H1 (cell line): ENCODE results near the gene AGPAT3. TPM values are rescaled to one million over a fixed set of nuclear protein-coding genes. Genes with fewer than 3 reads are reported as not detected.
A peak's percentile ranks its signal among the peaks of the same experiment; 100 is the strongest.

Experiments
- CTCF ChIA-PET: fragments of 300-600 bp; sonication (Branson Sonifier 250); formaldehyde crosslinking; loops from one replicate; lab custom pipeline; 2021; ENCODE audit not compliant: partially characterized antibody; lab: Charles Lee
- POLR2A ChIA-PET: fragments of 300-600 bp; sonication (Branson Sonifier 250); formaldehyde crosslinking; loops from one replicate; lab custom pipeline; 2021; ENCODE audit warnings: inconsistent platforms; ENCODE audit not compliant: partially characterized antibody; lab: Charles Lee
- DNase-seq, 2 experiments: peaks; one replicate each; pipeline versions ENCODE4 v3.0.0 to v3.0.0-alpha.2; 2010 to 2022; ENCODE audit warnings: low spot score in 2 of 2, low read depth in 1 of 2, mixed read lengths in 1 of 2
- FAIRE-seq: peaks from 2 replicates; lab custom pipeline; 2011; peaks lifted over from hg19 to GRCh38; lab: Jason Lieb, UNC
- H2AFZ ChIP-seq: 2 replicates; pipeline ENCODE4 v1.8.1; 2012; ENCODE audit warnings: low read length, inconsistent platforms
- H2AK5ac ChIP-seq: 2 replicates; pipeline ENCODE4 v1.6.1; 2013; ENCODE audit warnings: low read depth, low read length
- H2BK120ac ChIP-seq: replicated peaks from 2 replicates; pipeline ENCODE3; 2013; ENCODE audit warnings: low read depth, low read length, inconsistent platforms
- H2BK12ac ChIP-seq: 2 replicates; pipeline ENCODE4 v1.6.1; 2013; ENCODE audit warnings: low read depth, low read length
- H2BK15ac ChIP-seq: 2 replicates; pipeline ENCODE4 v1.6.1; 2013; ENCODE audit warnings: low read length
- H2BK20ac ChIP-seq: 2 replicates; pipeline ENCODE4 v1.6.1; 2013; ENCODE audit warnings: low read length
- H2BK5ac ChIP-seq: 2 replicates; pipeline ENCODE4 v1.6.1; 2013; ENCODE audit warnings: low read depth, low read length
- H3K14ac ChIP-seq: 2 replicates; pipeline ENCODE4 v1.6.1; 2013; ENCODE audit warnings: inconsistent platforms; ENCODE audit not compliant: insufficient read length
- H3K18ac ChIP-seq: 2 replicates; pipeline ENCODE4 v1.6.1; 2013; ENCODE audit warnings: low read length; ENCODE audit errors: extremely low read depth
- H3K23ac ChIP-seq: 2 replicates; pipeline ENCODE4 v1.6.1; 2013; ENCODE audit warnings: inconsistent platforms; ENCODE audit not compliant: insufficient read length
- H3K23me2 ChIP-seq: 2 replicates; pipeline ENCODE4 v1.6.1; 2013; ENCODE audit warnings: low read depth, low read length
- H3K27ac ChIP-seq: 2 replicates; pipeline ENCODE4 v1.6.1; 2011; ENCODE audit warnings: low read depth, low read length, inconsistent platforms
- H3K27me3 ChIP-seq, 4 experiments: replicated peaks in 1 of 4; 1 replicate in 1 of 4; 2 replicates in 3 of 4; pipeline versions ENCODE4 v1.6.1 to v1.8.1; 2011 to 2013; ENCODE audit warnings: low read length in 3 of 4, mild to moderate bottlenecking in 3 of 4, inconsistent platforms in 2 of 4, mixed read lengths in 2 of 4, moderate library complexity in 1 of 4; ENCODE audit not compliant: control insufficient read depth in 3 of 4, insufficient read depth in 3 of 4; ENCODE audit errors: extremely low read depth in 1 of 4
- H3K36me3 ChIP-seq, 4 experiments: 2 replicates each; pipeline versions ENCODE4 v1.6.1 to v1.8.1; 2011 to 2013; ENCODE audit warnings: mild to moderate bottlenecking in 4 of 4, low read length in 3 of 4, moderate library complexity in 2 of 4, control low read depth in 1 of 4, inconsistent platforms in 1 of 4; ENCODE audit not compliant: insufficient read depth in 4 of 4, control insufficient read depth in 2 of 4
- H3K4ac ChIP-seq: replicated peaks from 2 replicates; pipeline ENCODE3; 2013; ENCODE audit warnings: low read length, low read depth, mixed read lengths, inconsistent platforms; ENCODE audit not compliant: insufficient read length
- H3K4me1 ChIP-seq, 4 experiments: replicated peaks in 1 of 4; 1 replicate in 1 of 4; 2 replicates in 3 of 4; pipeline versions ENCODE4 v1.6.1 to v1.8.1; 2011 to 2013; ENCODE audit warnings: low read length in 3 of 4, inconsistent platforms in 2 of 4, mixed read lengths in 1 of 4; ENCODE audit not compliant: insufficient read depth in 4 of 4, control insufficient read depth in 3 of 4
- H3K4me2 ChIP-seq, 2 experiments: 2 replicates each; pipeline versions ENCODE4 v1.6.1 to v1.8.1; 2011 to 2013; ENCODE audit warnings: low read depth in 2 of 2, low read length in 2 of 2, control low read depth in 1 of 2, inconsistent platforms in 1 of 2, mild to moderate bottlenecking in 1 of 2; ENCODE audit not compliant: insufficient read depth in 1 of 2
- H3K4me3 ChIP-seq, 4 experiments: fragments of 200-600, 300-600 bp in 1 of 4; sonication (generic), shearing (Covaris generic), sonication (Bioruptor Twin) in 1 of 4; 2 replicates each; pipeline versions ENCODE4 v1.5.1 to v1.8.1; 2011 to 2016; ENCODE audit warnings: low read length in 4 of 4, low read depth in 3 of 4, control low read depth in 2 of 4, inconsistent platforms in 2 of 4, mild to moderate bottlenecking in 2 of 4, mixed read lengths in 1 of 4, moderate library complexity in 1 of 4; ENCODE audit not compliant: insufficient read depth in 2 of 4; ENCODE audit errors: extremely low read depth in 1 of 4
- H3K56ac ChIP-seq: replicated peaks from 2 replicates; pipeline ENCODE3; 2013; ENCODE audit warnings: low read depth, mild to moderate bottlenecking, mixed read lengths, low read length, inconsistent platforms; ENCODE audit not compliant: insufficient read length
- H3K79me1 ChIP-seq: 2 replicates; pipeline ENCODE4 v1.6.1; 2013; ENCODE audit warnings: low read depth, low read length, control low read depth
- H3K79me2 ChIP-seq, 2 experiments: 2 replicates each; pipeline versions ENCODE4 v1.6.1 to v1.8.1; 2012 to 2013; ENCODE audit warnings: low read length in 2 of 2, mild to moderate bottlenecking in 2 of 2, inconsistent platforms in 1 of 2; ENCODE audit not compliant: insufficient read depth in 2 of 2, control insufficient read depth in 1 of 2
- H3K9ac ChIP-seq, 4 experiments: replicated peaks in 1 of 4; 1 replicate in 1 of 4; 2 replicates in 3 of 4; pipeline versions ENCODE4 v1.6.1 to v1.8.1; 2011 to 2013; ENCODE audit warnings: low read depth in 3 of 4, low read length in 3 of 4, control low read depth in 2 of 4, mild to moderate bottlenecking in 2 of 4, moderate library complexity in 2 of 4, inconsistent platforms in 1 of 4; ENCODE audit errors: extremely low read depth in 1 of 4
- H3K9me3 ChIP-seq, 2 experiments: 2 replicates each; pipeline versions ENCODE4 v1.6.1 to v1.8.1; 2012 to 2013; ENCODE audit warnings: mild to moderate bottlenecking in 2 of 2, moderate library complexity in 2 of 2, control low read depth in 1 of 2, inconsistent platforms in 1 of 2, low read depth in 1 of 2, low read length in 1 of 2, mixed read lengths in 1 of 2; ENCODE audit not compliant: insufficient read depth in 2 of 2
- H4K20me1 ChIP-seq, 2 experiments: replicated peaks in 1 of 2; 2 replicates each; pipeline versions ENCODE3 to v1.8.1; 2011 to 2013; ENCODE audit warnings: inconsistent platforms in 2 of 2, low read length in 2 of 2, mild to moderate bottlenecking in 1 of 2; ENCODE audit not compliant: insufficient read depth in 2 of 2, control insufficient read depth in 1 of 2
- H4K5ac ChIP-seq: 2 replicates; pipeline ENCODE4 v1.6.1; 2013; ENCODE audit warnings: low read length, low read depth, mixed read lengths, inconsistent platforms; ENCODE audit not compliant: insufficient read length
- H4K8ac ChIP-seq: 2 replicates; pipeline ENCODE4 v1.8.0; 2013; ENCODE audit warnings: mild to moderate bottlenecking, moderate library complexity, low read length, inconsistent platforms; ENCODE audit not compliant: insufficient read depth; ENCODE audit errors: extremely low read depth
- H4K91ac ChIP-seq: replicated peaks from 2 replicates; pipeline ENCODE3; 2013; ENCODE audit warnings: low read length, mixed read lengths, inconsistent platforms; ENCODE audit not compliant: insufficient read length
- BCL11A ChIP-seq, 2 experiments: IDR thresholded peaks; one replicate each; pipeline ENCODE4 v1.6.1; 2011; ENCODE audit warnings: low read depth in 2 of 2, low read length in 2 of 2, mild to moderate bottlenecking in 2 of 2
- CBX5 ChIP-seq: fragments of 300-800, 300-1000 bp; sonication (generic); IDR thresholded peaks from 2 replicates; pipeline ENCODE4 v1.7.1; 2016; ENCODE audit warnings: antibody characterized with exemption, low read length, low read depth
- CTBP2 ChIP-seq: IDR thresholded peaks from 2 replicates; pipeline ENCODE4 v1.7.0; 2011; ENCODE audit warnings: borderline replicate concordance, mild to moderate bottlenecking, moderate library complexity, mixed read lengths, low read length; ENCODE audit not compliant: insufficient read depth, insufficient read length
- EGR1 ChIP-seq: IDR thresholded peaks from 2 replicates; pipeline ENCODE4 v1.6.1; 2011; ENCODE audit warnings: low read depth, low read length, borderline replicate concordance
- EP300 ChIP-seq, 2 experiments: IDR thresholded peaks; 1 replicate in 1 of 2; 2 replicates in 1 of 2; pipeline ENCODE4 v1.6.1; 2011 to 2012; ENCODE audit warnings: low read depth in 2 of 2, low read length in 2 of 2, mild to moderate bottlenecking in 2 of 2, borderline replicate concordance in 1 of 2, inconsistent platforms in 1 of 2, moderate library complexity in 1 of 2
- HDAC2 ChIP-seq, 2 experiments: fragments of 300-600 bp in 1 of 2; sonication (generic) in 1 of 2; IDR thresholded peaks; 2 replicates each; pipeline ENCODE4 v1.6.1; 2011 to 2012; ENCODE audit warnings: low read depth in 2 of 2, low read length in 2 of 2, mild to moderate bottlenecking in 2 of 2, moderate library complexity in 2 of 2, borderline replicate concordance in 1 of 2, inconsistent platforms in 1 of 2
- KDM5A ChIP-seq: fragments of 200-600 bp; IDR thresholded peaks from 2 replicates; pipeline ENCODE4 v1.7.1; 2012; ENCODE audit warnings: mild to moderate bottlenecking, low read length, inconsistent platforms, mixed read lengths
- NRF1 ChIP-seq: IDR thresholded peaks from 2 replicates; pipeline ENCODE4 v1.6.1; 2011; ENCODE audit warnings: mild to moderate bottlenecking, low read depth, low read length, improper control_type of control experiment
- SIRT6 ChIP-seq: IDR thresholded peaks from one replicate; pipeline ENCODE4 v1.7.1; 2012; ENCODE audit warnings: low read length, inconsistent platforms
- SIX5 ChIP-seq: IDR thresholded peaks from 2 replicates; pipeline ENCODE4 v1.6.1; 2011; ENCODE audit warnings: mild to moderate bottlenecking, low read depth, low read length
- TAF7 ChIP-seq: optimal IDR thresholded peaks from 2 replicates; pipeline ENCODE3; 2011; ENCODE audit warnings: low read depth, mild to moderate bottlenecking, inconsistent platforms, low read length, moderate library complexity, borderline replicate concordance
- TEAD4 ChIP-seq: IDR thresholded peaks from 2 replicates; pipeline ENCODE4 v1.6.1; 2012; ENCODE audit warnings: low read depth, low read length, inconsistent platforms, mixed read lengths
- YY1 ChIP-seq: IDR thresholded peaks from 2 replicates; pipeline ENCODE4 v1.6.1; 2011; ENCODE audit warnings: low read depth, mild to moderate bottlenecking, low read length
- ZNF274 ChIP-seq: IDR thresholded peaks from 2 replicates; pipeline ENCODE4 v1.7.0; 2012; ENCODE audit warnings: low read length, borderline replicate concordance; ENCODE audit errors: extremely low read depth
- WGBS, 2 experiments: shearing (Covaris generic) in 1 of 2; methylation state at CpG; one replicate each; pipeline versions ENCODE4 v1.1.6 to v1.1.7; 2013 to 2015; ENCODE audit warnings: low lambda C conversion rate in 2 of 2, mixed read lengths in 2 of 2, inconsistent platforms in 1 of 2, low coverage in 1 of 2, missing lambda C conversion rate in 1 of 2; ENCODE audit not compliant: insufficient replicate concordance in 2 of 2, insufficient coverage in 1 of 2, insufficient read length in 1 of 2; ENCODE audit errors: extremely low coverage in 1 of 2, missing lambda C conversion rate in 1 of 2; 5-methylcytosine and 5-hydroxymethylcytosine counted together
- polyA plus RNA-seq, 7 experiments: library from polyadenylated mRNA; depleted of rRNA in 3 of 7; stranded (reverse) in 5 of 7; unstranded in 2 of 7; fragments of >200 nt in 5 of 7; fragments of 200-250 nt in 2 of 7; gene quantifications; 1 replicate in 5 of 7; 2 replicates in 1 of 7; 4 replicates in 1 of 7; pipeline versions ENCODE4 v1.2.1 to v1.2.3, GENCODE V29; 2011 to 2013; ENCODE audit warnings: missing spikeins in 2 of 7, mixed read lengths in 2 of 7
- total RNA-seq: library from RNA; stranded (reverse); fragmentation: NEBNext Ultra II Directional; extraction: Animal tissue kit (Norgen Biotek cat#: 25700); gene quantifications from 2 replicates; pipeline ENCODE4 v1.2.1, GENCODE V29; 2021

AGPAT3 gene
- total and polyA plus RNA-seq, 2 of the 8 experiments (the other 6 are each of a cell fraction or from before 2014, with no cell fraction given): 5.8 to 7.3 TPM

DNA sequence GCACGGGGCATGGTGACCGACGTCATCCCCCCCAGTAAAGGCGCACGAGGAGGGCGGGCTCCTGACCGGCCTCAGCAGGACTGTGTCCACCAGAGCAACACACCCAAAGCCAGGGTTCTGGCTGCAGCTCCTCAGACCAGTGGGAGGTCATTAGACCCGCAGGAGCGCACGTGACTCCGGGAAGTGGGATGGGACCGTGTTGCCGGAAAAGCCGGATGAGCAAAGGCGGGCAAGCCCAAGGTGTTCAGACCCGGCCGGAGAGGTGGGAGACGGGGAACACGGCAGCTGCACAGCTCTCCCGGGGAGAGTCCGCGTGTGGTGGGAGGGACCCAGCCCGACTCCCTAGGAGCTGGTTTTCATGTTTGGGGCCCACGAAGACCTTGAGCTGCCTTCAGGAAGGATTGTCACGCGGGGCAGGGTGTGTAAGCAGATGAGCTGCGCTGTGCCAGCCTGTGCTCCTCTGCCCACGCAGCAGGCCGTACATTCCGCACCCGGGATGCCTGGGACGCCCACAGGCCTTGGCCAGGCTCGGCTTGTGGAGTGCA, 126.5 kb downstream of the AGPAT3 start:
- no peaks in the 10 kb centered on the region for H3K27me3 ChIP-seq
- FAIRE-seq (no peak), DNase-seq (no peak)
- no peak overlapping the region for H3K4me2 ChIP-seq
- H3K79me1 ChIP-seq: no peaks in the 10 kb centered on the region
- no peak overlapping the region for H4K91ac ChIP-seq
- peaks cover 0 to 2% of the 10 kb centered on the region in 2 experiments for H4K20me1 ChIP-seq
- no peak overlapping the region for H2BK20ac ChIP-seq
- H3K4ac ChIP-seq: no peak overlapping the region
- H3K4me1 ChIP-seq: no peaks in the 10 kb centered on the region
- H2AK5ac ChIP-seq: no peak overlapping the region
- H2AFZ ChIP-seq: no peak overlapping the region
- H3K23ac ChIP-seq: no peak overlapping the region
- H3K4me3 ChIP-seq: no peak overlapping the region
- H3K9me3 ChIP-seq: no peaks in the 10 kb centered on the region
- H2BK12ac ChIP-seq: no peak overlapping the region
- no peak overlapping the region for H2BK120ac ChIP-seq
- peak overlapping the region; percentile 48; the same call in 1 of the 2 replicates for H4K8ac ChIP-seq
- H3K56ac ChIP-seq: no peak overlapping the region
- 93% methylated on average over 33 of the region's 33 CpGs; no CpG with 5 or more reads in 1 of the 2 experiments for WGBS, 2 experiments
- ChIA-PET CTCF (interaction anchor here (0.9 to 1.4 kb wide), 4 partner anchors 9 to 53 kb away, joined by 3 to 4 read pairs (median 3); no protein-coding TSS in a partner anchor), POLR2A (interaction anchor here (1.2 kb wide), 1 partner anchor 104 kb away, joined by 3 read pairs; no protein-coding TSS in a partner anchor)
- no peak overlapping the region for H3K27ac ChIP-seq
- no peak overlapping the region for H4K5ac ChIP-seq
- no peaks in the 10 kb centered on the region for H3K36me3 ChIP-seq
- H3K9ac ChIP-seq: no peak overlapping the region
- no peaks in the 10 kb centered on the region for H3K79me2 ChIP-seq
- H3K14ac ChIP-seq: no peak overlapping the region
- H2BK15ac ChIP-seq: no peak overlapping the region
- no peak overlapping the region for H2BK5ac ChIP-seq
- H3K18ac ChIP-seq: no peak overlapping the region
- no peaks in the 10 kb centered on the region for H3K23me2 ChIP-seq
- TF ChIP-seq SIRT6 (no peak), HDAC2 (IDR thresholded peaks at IDR 0.05; ENCODE audit: borderline replicate concordance in 1 of 2, low read depth in 2 of 2, low read length in 2 of 2) (no peak), NRF1 (no peak), CTBP2 (no peak), EP300 (IDR thresholded peaks at IDR 0.05; ENCODE audit: borderline replicate concordance in 1 of 2, low read depth in 2 of 2, low read length in 2 of 2) (no peak), ZNF274 (no peak), BCL11A (IDR thresholded peaks at IDR 0.05; ENCODE audit: low read depth in 2 of 2, low read length in 2 of 2) (no peak), EGR1 (no peak), TAF7 (no peak), CBX5 (no peak), SIX5 (no peak), TEAD4 (no peak), KDM5A (no peak), YY1 (no peak)
